HG02970 (cell line): ENCODE results near the gene PI4KA.
"Not testable (repeated sequence)": the region's sequence is repeated elsewhere in the genome, so short reads cannot be mapped to it uniquely, and the experiment has no call there.

ENCODE experiments used
- ATAC-seq: cut with Tn5 transposase; IDR thresholded peaks from one replicate; pipeline ENCODE4 v1.9.1; 2021; ENCODE audit warnings: mild to moderate bottlenecking, moderate library complexity, moderate number of reproducible peaks; ENCODE audit not compliant: unreplicated experiment, low FRiP score

Gene PI4KA

DNA sequence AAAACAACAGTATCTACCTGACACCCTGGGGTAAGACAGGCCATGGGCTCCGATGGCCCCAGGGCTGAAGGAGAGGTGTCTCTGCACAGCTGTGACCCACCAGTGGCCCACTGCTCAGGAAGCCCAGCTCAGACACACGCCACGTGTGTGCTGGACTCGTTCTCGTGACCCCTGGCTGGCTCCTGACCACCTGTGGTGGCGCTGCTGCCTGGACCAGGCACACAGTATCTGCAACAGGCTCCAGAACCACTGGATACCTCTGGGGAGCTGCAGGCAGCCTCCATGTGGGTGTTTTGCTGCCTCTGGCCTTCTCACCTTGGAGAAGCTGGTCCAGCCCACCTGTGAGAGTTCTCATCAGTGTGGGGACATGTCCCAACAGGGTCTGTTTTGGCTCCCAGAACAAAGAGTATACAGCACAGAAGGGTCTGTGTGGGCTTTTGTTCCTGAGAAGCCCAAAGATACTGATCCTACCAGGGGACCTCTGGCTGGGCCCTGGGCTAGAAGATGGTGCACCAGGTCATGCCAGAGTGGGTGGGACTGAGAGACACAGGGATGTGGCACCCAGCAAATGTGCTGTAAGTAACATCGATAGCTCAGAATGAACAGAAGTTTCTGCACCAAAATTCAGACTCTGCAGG, 106.4 kb downstream of the PI4KA start:
- no peak for ATAC-seq

DNA sequence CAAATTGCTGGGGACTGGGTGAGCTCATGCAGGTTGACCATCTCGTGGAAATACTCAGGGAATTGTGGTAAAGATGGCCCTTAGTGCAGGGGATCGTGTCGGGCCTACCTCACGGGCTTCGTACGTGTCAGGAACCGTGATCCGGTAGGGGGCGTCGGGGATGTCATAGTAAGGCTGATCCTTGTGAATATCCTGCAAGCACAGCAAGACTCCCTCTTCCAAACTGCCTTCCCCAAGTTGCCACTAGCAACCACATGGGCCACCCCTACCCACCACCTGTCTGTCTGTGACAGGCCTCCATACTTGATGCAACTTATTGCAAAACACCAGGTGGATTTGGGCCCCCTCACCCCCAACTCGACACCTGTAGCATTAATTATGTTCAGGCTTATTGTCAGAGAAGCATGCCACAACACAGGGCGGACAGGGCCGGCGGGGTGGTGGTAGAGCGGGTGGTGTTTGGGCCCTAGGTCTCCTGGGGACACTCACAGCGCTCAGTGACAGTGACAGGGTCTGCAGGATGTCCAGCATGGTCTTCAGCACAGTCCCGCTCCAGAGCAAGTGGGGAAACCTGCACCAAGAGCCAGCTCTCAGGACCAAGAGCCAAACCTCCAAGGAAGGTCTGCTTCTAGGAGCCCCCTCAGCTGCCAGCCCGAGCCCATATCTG, 107.3 kb downstream of the PI4KA start:
- ATAC-seq = no peak

DNA sequence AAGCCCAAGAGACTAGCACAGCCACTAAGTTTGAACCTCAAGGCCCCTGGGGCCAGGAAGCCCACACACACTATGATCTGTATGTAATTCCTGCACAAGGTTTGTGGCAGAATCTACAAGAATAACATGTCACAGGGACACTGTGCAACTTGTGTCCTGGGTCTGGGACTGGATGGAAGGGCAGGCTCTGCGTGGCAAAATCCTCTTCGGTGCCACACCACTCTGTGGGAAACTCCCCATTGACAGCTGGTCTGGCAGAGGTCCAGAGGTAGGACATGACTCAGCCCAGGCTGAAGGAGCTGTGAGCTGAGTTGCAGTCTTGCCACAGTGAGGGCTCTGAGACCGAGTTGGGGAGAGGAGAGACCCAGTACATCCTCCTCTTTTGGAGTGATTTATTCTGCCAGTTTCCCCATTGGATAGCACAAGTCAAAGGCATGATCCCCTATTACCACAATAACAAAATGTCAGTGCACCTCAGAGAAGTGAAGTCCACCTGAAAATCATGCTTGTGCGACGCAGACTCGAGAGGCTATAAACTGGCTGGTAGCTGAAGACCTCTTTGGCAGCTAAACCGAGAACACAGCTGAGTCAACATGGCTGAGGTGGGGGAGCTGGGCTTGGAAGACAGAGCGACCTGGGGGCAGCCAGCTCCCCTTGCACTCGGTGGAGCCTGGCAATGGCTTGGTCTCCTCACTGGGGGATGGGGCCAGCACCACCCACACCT, 108.0 kb downstream of the PI4KA start:
- ATAC-seq = no peak

DNA sequence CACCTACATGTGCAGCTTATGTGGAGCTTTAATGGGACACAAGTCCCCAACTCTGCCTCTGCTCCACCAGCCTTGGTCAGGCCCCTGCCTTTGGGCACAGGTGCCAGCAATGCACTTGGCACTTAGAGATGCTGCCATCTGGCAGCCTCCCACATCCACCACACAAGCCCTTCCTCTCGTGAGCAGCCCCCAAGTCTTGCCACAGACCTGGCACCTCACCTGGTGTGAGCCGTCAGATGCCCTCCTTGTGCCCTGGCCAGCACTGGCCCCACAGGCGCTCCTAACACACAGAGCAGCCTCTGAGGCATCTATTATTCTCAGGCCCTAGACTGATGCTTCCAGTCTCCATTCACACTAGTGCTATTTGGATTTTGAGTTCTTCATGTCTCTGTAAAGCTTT, 109.2 kb downstream of the PI4KA start:
- no peak for ATAC-seq

DNA sequence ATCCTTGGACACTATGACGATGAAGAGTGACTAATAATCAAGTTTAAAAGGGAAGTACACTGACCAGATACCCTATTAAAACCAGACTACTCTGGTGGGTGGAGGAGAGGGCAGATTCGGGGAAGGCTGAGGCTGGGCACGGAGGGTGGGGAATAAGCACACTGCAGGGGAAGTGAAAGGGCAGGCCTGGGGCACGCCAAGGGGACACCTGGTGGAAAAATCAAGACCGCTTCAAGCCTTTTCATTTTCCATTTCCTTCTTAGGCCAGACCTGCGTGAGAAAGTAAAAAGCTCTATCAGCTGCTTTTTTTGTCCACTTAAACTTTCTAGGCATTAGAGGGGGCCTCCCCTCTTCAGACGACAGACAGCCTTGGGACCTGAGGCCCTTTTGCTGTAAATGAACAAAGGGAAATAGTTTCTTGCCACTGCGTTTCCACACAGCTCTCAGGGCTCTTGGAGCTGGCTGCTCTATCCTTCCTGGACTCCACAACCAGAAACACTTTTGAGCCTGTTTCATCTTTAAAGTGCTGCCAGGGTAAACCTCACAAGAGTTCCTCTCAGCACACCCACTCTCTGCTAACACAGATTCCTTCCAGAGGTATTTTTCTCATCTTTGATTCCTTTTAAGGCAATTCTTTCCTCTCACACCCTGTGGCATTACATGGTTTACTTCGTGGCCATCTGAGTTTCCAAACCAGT, 109.7 kb downstream of the PI4KA start:
- peak; percentile 48 for ATAC-seq

DNA sequence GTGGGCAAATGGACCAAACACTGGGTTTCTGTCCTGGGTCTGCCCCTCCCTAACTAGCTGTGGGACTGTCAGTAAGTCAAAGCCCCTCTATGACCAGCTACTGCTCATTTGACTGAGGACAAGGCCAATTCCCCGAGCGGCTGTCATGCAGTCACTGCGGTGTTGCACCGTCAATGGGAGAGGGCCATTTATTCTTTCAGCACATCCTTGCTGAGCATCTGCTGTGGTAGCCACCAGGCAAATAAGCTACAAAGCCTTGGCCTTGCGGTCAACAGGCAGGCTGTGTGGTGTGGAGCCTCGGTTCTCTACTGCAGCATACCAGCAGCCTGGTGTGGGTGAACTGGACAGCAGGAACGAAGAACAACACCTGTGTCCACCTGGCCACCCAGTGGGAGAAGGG, 110.5 kb downstream of the PI4KA start:
- ATAC-seq = no peak

DNA sequence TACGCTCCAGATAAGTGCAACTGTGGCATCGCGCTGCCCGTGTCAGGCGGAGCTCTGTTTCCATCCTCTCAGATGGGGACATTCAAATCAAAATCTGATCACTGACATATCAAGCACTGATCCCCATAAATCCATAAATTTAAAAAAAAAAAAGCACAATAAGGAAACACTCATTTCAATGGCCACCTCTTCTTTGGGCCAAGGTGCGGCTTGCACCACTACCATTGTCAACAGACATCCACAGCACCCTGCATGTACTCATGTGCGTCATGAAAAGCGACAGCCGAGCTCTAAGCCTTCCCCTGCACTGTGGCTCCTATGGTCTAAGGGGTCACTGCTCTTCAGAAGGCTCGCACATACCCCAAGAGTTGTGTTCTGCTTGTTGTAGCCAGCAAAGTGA, 111.4 kb downstream of the PI4KA start:
- no peak for ATAC-seq

DNA sequence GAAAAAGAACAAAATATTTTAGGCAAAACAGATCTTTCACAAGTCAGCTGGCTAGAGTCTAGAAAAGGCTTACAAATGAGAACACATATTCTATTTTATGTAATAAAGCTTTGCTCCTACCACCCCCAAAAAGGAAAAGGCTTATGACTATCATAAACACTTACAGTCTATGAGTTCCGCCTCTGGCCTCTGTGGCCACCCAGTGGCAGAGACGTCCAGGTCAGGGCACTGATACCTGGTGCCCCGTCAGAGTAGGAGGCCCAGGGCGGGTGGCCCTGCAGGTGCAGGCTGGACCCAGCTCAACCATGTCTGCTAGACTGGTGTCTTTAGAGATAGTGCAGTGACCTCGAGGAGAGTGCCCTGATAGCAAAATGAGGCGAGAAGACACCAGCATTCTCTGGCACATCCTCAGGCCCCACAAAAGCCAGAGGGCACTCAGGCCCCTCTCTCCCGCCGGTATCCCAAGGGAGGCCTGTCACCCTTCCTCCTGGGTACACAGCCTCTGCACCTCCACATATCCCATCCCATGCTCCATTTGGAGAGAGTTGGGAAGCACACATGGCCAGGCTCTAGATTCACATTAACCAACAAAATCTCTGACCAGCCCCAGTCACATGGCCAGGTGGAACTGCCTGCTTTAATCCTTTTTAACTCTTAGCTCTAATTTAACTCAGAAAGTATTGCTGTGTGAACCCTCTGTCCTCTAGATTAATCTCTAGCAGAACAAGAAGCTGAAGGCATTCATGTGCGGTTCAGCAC, 112.0 kb downstream of the PI4KA start:
- no peak for ATAC-seq

DNA sequence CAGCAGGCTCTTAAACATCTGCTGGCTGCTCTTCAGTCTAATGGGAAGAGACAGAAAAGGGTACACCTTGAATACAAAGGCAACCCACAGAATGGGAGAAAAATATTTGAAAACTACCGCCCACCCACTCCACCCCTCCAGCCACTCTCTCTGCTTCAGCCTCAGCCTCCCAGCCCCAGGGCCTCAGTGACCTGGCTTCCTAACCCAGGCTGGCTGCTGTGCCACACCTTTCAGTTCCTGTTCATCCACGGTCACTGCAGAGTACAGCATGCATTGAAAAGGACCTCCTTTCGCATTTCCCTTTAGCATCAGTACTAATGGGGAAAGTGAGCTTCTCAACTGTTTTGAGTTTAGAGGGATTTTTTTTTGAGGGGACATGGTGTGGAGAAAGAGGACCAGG, 113.5 kb downstream of the PI4KA start:
- ATAC-seq = no peak

DNA sequence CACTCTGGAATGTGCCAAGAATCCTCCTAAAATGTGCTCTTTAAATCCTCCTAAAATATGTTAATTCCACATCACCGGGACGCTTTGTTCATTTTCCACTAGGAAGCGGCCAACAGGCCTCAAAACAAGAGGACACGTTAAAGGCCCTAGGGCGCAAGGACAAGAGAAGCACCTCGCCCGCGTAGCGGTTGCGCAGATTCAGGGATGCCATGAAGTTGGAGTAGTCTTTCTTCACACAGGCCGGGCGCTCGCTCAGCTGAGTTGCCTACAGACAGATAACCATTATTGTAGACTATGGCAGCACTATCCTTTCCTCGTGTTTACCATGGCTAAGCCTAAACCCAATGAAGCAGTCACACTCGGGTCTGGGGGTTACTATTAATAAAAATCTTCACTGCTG, 114.2 kb downstream of the PI4KA start:
- no peak for ATAC-seq

DNA sequence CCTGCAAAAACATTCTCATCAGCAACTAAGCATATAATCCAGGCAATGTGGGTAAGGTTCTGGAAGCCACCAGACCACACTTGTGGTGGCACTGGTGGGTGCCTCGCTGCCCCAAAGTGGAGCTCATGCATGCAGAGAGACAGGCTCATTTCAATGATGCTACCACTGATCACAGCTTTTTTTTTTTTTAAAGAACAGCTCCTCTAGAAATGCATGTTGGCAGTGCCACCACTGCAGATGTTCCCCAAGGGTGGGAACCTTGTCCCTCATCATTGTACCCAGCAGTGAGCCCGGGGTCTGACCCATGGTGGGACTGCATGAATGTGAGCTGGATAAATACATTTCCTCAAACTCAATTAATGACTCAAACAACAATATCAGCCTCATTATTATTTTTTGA, 115.8 kb downstream of the PI4KA start:
- ATAC-seq = no peak

DNA sequence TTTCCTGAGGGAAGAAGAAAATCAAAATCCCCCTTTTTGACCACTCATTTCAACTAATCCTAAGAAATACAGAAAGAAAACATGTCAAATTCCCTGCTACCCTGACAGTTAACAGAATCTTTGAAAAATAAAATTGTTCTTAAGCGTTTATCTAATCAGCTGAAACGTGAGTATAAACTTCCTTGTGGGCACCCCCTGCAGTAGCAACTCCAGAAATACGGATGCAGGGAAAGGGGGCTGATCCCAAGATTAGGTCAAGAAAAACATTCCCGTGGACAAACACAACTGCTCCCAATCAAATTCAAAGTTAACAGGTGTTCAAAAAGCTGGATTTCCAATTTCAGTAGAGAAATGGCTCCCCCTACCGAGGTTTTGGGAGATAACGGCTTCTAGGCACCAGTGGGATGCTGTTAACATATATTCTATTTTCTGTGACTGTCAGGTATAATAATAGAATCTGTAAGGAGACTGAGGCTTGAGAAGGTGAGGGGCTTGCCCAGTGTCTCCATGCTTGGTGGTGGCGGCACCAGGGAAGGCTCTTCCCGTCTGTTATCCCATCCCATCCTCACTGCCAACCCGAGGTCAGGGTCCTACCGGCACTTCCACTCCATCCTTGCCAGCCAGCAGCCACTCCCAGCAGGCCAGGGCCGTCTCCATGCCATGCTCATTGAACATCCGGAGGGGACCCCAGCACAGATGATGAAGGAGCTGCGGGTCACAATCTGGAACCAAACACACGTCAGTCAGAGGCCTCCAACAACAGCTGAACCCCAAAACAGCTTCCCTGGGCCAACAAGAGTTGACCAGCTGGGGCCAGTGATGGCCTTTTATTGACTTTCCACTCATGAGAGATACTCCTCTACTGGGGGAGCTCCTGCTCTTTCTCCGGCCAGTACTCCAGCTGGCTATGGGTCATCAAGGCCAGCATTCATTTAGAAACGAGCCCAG, 116.7 kb downstream of the PI4KA start:
- ATAC-seq = no peak

DNA sequence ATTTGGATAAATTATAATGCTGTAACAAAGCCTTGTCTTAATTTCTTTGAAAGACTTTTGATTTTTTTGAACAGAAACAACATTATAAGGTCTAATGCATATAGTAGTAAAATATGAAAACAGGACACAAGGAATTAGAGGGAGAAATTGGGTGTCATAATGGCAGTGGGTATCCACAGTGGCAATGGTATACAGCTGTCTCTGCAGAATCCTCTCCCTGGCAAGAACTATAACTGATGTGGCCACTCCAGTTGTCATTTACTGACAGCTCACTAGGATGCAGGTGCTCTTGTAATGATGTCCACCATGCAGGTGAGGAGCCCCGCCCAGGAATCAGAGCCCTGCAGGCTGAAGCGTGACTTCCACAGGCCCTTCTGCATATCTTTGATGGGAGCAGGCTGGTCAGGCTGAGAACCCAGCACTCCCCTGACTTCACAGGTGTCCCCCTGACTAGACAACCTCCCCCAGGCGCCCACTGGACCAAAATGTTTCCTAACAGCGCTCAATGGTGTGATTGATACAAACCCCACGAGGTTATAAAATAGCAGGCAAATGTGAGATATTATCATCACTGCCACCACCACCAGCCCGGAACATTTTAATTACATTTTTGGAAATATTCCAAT, 117.5 kb downstream of the PI4KA start:
- no peak for ATAC-seq

DNA sequence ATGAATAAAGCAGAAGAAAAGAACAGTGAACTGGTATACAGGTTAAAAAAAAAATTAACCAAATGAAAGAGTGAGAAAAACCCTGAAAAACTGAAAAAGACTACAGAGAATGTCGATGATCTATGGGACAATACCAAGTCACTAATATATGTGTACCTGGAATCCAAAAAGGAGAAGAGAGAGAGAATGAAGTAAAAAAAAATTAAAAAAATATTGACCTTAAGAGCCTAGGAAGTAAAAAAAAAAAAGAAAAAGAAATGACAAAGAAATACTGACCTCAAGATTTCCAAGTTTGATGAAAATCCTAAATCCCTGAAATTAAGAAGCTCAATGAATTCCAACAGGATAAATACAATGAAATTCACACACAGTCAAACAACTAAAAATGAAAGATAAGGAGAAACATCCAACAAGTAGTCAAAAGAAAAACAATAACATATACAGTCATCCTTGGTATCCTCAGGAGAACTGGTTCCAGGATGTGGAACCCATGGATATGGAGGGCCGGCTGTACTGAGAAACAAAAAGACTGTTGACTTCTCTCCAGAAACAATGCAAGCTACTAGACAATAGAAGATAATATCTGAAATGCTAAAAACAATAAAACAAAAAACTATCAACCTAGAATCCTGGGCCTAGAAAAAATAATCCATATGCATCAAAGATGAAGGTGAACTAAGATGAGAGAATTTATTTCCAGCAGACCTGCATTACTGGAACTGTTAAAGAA, 118.2 kb downstream of the PI4KA start:
- no peak for ATAC-seq

DNA sequence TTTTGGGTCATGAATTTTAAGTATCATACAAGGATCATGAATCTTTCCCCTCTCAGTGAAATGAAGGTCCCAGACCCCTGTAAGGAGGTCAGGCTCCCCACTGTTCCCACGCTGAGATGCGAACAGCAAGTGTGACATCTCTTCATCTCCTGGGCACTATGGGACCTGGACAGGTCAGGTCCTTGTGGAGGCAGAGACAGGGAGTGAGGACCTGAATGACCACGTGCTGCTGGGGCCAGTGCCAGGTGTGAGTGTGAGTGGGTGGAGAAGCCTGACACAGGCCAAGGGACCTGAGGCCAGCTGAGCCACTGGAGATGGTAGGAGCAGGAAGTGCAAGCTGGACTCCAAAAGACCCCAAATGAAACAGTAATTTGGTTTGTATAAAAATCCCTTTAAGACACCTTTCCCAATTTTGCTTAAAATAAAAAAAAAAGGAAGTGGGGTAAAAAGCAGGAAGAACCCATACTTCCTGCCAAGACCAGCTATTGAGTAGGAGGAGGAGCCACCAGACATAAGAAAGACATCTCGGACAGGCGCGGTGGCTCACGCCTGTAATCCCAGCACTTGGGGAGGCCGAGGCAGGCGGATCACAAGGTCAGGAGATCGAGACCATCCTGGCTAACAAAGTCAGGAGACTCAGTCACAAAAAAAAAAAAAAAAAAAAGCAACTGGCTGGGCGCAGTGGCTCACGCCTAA, 120.1 kb downstream of the PI4KA start:
- no peak for ATAC-seq

DNA sequence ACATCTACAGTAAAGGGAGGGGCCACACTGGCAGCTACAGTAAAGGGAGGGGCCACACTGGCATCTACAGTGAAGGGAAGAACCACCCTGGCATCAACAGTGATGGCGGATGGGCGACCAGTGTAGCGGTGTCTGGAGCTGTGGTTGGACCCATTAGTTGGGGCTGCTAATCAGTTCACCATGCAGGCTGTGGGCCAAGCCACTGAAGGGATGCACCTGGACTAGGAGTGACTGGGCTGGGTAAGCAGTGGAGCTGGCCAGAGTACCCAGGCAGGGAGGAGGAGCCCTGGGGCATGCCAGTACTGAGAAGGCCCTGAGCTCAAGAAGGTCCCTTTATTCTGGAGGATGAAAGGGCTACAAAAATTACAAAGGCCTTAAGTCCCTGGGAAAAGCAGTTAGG, 121.7 kb downstream of the PI4KA start:
- ATAC-seq = not testable (repeated sequence)

DNA sequence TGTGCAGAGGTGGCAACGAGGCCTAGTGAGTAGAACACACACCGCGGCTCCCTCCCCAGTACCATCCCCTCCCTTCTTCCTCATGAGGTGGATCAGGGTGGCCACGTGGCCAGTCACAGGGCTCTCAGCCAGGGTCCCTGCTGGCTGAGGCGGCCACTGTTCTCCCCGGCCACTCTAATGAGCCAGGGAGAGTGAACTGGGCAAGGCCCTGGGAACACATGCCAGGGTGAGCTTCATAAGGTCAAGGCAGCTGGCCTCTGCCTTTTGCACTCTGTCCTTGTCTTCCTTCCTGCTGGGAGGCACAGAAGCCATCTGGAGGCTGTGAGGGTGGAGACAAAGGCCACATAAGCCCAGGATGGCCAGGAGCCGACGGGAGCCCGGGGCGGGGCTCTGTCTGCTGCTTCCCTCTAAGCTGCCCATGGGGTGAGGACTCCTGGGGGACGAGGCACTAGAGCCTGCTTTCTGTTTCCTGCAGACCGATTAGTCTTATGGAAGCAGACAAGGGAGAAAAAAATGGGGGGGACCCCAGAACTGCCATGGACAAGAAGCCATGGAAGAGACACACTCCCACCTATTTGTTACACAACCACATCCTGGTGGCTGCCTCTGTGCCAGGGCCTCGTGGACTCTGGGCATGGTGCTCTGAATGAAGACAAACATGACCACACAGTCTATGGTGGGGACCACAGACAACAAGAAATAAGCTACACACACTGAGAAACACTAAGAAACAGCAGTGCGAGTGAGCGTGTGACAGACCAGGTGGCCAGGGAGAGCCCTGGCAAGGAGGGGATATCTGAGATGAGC, 123.1 kb downstream of the PI4KA start:
- ATAC-seq = not testable (repeated sequence)
